H1 (cell line): ENCODE results near the gene IFT80. TPM values are rescaled to one million over a fixed set of nuclear protein-coding genes. Genes with fewer than 3 reads are reported as not detected.

ENCODE experiments used
- CEBPB ChIP-seq: IDR thresholded peaks from 2 replicates; pipeline ENCODE4 v1.6.1; 2012; ENCODE audit warnings: low read depth, low read length
- EZH2 ChIP-seq: fragments of 200-600 bp; sonication (generic); IDR thresholded peaks from 2 replicates; pipeline ENCODE4 v1.7.1; 2012; ENCODE audit warnings: low read depth, mild to moderate bottlenecking, moderate library complexity, low read length, inconsistent platforms; ENCODE audit not compliant: severe bottlenecking
- HDAC6 ChIP-seq: IDR thresholded peaks from one replicate; pipeline ENCODE4 v1.7.1; 2012; ENCODE audit warnings: low read depth, mild to moderate bottlenecking, inconsistent platforms, low read length, moderate library complexity
- RFX5 ChIP-seq: IDR thresholded peaks from 2 replicates; pipeline ENCODE4 v1.6.1; 2011; ENCODE audit warnings: low read depth, low read length, improper control_type of control experiment, borderline replicate concordance
- SIN3A ChIP-seq, 2 experiments: IDR thresholded peaks in 1 of 2; conservative IDR thresholded peaks in 1 of 2; 2 replicates each; pipeline ENCODE4 v1.6.1; 2011 to 2012; ENCODE audit warnings: low read length in 2 of 2, improper control_type of control experiment in 1 of 2, low read depth in 1 of 2, mild to moderate bottlenecking in 1 of 2
- polyA plus RNA-seq, 7 experiments: library from polyadenylated mRNA; depleted of rRNA in 3 of 7; stranded (reverse) in 5 of 7; unstranded in 2 of 7; fragments of >200 nt in 5 of 7; fragments of 200-250 nt in 2 of 7; gene quantifications; 1 replicate in 5 of 7; 2 replicates in 1 of 7; 4 replicates in 1 of 7; pipeline versions ENCODE4 v1.2.1 to v1.2.3, GENCODE V29; 2011 to 2013; ENCODE audit warnings: missing spikeins in 2 of 7, mixed read lengths in 2 of 7
- total RNA-seq: library from RNA; stranded (reverse); fragmentation: NEBNext Ultra II Directional; extraction: Animal tissue kit (Norgen Biotek cat#: 25700); gene quantifications from 2 replicates; pipeline ENCODE4 v1.2.1, GENCODE V29; 2021
- TF ChIP-seq, protein P1 (sequence below), 3 experiments: IDR thresholded peaks; 1 replicate in 2 of 3; 2 replicates in 1 of 3; pipeline versions ENCODE4 v1.5.1 to v1.6.1; 2011; ENCODE audit warnings: low read length in 3 of 3, mild to moderate bottlenecking in 3 of 3, inconsistent platforms in 2 of 3, low read depth in 1 of 3, moderate library complexity in 1 of 3; ENCODE audit not compliant: insufficient read depth in 1 of 3; ENCODE audit errors: control extremely low read depth in 1 of 3

The IFT80 gene
- total and polyA plus RNA-seq, 2 of the 8 experiments (the other 6 are each of a cell fraction or from before 2014, with no cell fraction given) = 7.2 to 25.9 TPM

DNA sequence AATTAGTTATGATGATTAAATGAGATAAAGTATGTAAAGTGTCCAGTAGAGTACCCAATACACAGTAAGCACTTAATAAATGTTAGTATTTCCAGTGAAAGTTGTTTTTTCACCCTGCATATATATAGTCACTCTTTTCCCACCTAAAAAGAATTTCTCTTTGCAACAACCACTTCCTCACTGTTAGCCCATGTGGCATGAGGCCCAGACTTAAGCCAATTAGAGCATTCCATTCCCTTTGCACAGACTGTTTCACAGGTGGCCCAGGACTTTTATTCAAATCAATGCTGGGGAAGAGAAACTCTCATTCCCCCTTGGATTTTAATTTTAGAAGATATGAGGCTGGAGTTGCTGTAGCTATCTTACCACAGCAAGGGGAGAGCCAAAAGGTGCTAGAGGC is 3.7 kb downstream of the IFT80 start (continued):
- TF ChIP-seq, protein P1, sequence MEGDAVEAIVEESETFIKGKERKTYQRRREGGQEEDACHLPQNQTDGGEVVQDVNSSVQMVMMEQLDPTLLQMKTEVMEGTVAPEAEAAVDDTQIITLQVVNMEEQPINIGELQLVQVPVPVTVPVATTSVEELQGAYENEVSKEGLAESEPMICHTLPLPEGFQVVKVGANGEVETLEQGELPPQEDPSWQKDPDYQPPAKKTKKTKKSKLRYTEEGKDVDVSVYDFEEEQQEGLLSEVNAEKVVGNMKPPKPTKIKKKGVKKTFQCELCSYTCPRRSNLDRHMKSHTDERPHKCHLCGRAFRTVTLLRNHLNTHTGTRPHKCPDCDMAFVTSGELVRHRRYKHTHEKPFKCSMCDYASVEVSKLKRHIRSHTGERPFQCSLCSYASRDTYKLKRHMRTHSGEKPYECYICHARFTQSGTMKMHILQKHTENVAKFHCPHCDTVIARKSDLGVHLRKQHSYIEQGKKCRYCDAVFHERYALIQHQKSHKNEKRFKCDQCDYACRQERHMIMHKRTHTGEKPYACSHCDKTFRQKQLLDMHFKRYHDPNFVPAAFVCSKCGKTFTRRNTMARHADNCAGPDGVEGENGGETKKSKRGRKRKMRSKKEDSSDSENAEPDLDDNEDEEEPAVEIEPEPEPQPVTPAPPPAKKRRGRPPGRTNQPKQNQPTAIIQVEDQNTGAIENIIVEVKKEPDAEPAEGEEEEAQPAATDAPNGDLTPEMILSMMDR (IDR thresholded peaks at IDR 0.05; ENCODE audit: control extremely low read depth in 1 of 3, insufficient read depth in 1 of 3, low read depth in 1 of 3, low read length in 3 of 3) = no peak
- no peak for TF ChIP-seq RFX5
- TF ChIP-seq EZH2 = no peak
- TF ChIP-seq SIN3A (conservative IDR thresholded peaks at IDR 0.05 in 1 of 2, IDR thresholded peaks at IDR 0.05 in 1 of 2; ENCODE audit: low read depth in 1 of 2, low read length in 2 of 2) = no peak
- no peak for TF ChIP-seq CEBPB
- TF ChIP-seq HDAC6 = no peak
